ENCODE data around the gene LRRC46.

LRRC46 gene

GRCh38 chr17:47877368-47878034 lies 46.0 kb downstream of the LRRC46 start:
- no peak for DNase-seq (ENCODE audit: low read depth)

- no peak for DNase-seq (ENCODE audit: low read depth)
Observed at GRCh38 chr17:47878203-47879027, 46.9 kb downstream of the LRRC46 start.

DNA sequence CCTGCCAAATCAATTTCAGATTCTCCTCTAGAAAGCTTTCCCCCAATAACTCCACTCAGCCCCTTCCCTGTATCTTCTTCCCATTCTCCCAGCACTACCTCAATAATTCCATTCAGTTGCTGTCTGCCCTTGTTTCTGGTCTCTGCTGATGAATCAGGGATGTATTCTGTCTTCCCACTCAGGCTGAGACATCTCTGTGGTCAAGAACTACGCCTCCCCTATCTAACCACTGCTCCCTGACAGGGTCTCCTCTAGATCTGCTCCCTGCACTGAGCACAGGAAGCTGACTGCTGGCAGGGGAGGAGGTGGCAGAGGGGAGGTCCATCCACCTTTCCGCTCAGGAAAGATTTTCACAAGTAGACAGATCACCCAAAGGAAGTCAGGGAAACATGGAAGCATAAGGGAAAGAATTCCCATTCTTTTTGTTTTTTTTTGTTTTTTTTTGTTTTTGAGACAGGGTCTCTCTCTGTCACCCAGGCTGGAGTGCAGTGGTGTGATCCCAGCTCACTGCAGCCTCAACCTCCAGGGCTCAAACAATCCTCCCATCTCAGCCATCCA lies 47.6 kb downstream of the LRRC46 start:
- no peak for DNase-seq (ENCODE audit: low read depth)

GRCh38 chr17:47879776-47880454 lies 48.4 kb downstream of the LRRC46 start:
- no peak for DNase-seq (ENCODE audit: low read depth)

DNA sequence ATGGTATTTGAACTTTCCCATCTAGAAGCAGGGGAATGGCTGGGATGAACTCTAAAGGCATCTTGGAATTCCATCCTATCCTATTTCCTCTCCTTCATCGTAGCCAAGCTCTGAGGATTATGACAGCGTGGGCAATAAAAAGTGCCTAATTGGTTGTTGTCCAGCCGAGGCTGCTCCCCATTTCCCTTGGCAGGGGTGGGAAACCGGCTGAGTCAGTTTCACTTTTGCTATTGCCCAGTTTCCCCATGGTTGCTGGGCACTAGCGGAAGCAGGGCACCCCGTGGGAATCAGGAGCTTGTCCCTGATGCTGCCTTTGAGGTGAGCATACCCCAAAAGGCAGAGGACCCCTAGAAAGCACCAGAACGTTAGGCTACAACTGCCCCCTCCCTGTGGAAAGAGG lies 50.8 kb downstream of the LRRC46 start:
- no peak for DNase-seq (ENCODE audit: low read depth)

GRCh38 chr17:47882695-47883588 lies 51.5 kb downstream of the LRRC46 start:
- no peak for DNase-seq (ENCODE audit: low read depth)

GRCh38 chr17:47883589-47884426 lies 52.3 kb downstream of the LRRC46 start:
- DNase-seq (ENCODE audit: low read depth) = no peak

DNA sequence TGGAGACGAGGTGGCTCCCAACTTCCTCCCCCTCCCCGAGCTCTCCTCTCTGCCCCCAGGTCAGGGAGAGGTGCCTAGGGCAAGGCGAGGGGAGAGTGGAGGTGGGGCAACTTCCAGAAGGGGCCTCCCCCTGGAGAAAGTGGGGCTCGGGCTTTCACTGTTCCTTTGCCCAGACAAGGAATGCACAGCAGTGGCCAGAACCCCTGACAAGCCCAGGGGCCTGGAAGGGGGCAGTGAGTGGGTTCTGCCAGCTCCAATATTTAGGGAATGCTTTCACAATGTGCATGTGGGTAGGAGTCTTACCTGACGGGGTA lies 52.9 kb downstream of the LRRC46 start:
- no peak for DNase-seq (ENCODE audit: low read depth)

DNA sequence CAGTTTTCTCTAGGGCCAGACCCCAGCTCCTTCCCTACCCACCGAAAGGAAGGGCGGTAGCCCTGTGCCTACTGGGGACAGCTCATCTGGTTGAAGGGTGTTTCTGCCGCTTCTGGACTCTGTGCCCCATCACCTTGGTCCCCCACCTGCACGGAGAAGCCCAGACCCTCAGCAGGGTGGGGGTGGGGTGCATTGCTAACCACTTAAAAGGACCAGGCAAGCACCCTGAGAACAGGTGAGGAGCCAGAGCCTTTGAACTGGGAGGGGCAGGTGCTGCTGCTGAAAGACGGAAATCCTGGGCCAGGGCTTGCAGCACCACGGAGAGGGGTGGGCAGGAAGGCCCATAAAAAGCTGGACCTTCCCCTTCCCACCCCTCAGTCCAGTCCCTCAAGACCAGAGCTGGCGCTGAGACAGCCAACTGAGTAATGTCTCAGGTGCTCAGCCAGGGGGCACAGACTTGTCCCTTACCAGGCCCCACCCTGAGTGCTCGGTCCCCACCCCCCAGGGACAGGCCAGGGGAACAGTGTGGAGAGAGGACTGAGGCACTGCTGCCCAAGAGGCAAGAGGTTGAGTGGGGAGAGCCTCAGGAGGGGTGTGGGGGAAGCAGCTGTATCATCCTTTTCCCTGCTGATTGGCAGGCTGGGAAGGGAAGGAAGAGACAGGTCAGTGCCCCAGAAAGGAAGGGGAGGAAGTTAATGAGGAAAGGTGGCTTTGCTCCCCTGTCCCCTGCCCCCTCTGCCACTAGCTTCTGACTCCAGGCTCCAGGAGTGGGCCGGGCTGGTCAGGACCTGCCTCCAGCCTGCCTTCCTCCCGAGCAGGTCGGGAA lies 53.6 kb downstream of the LRRC46 start:
- no peak for DNase-seq (ENCODE audit: low read depth)
